ENCODE results near the gene CD247. TPM values are rescaled to one million over a fixed set of nuclear protein-coding genes. Genes with fewer than 3 reads are reported as not detected.

CD247 gene
- total RNA-seq (2021; ENCODE audit: unreplicated experiment) (0.44 TPM), Bru-seq, nascent RNA (percentile 4 among the genes with signal in this experiment), BruChase-seq, experiment 1, labeled RNA remaining after a 2-hour chase (percentile 8 among the genes with signal in this experiment), BruChase-seq, experiment 2, labeled RNA remaining after a 6-hour chase (percentile 7 among the genes with signal in this experiment)
- not detected for polyA plus RNA-seq (2012; ENCODE audit: insufficient read length)
- long read RNA-seq, partial matches to known transcripts, result 0 of 1 reads
- long read RNA-seq, other reads (novel, unspliced or antisense), result 1 of 1 reads

DNA sequence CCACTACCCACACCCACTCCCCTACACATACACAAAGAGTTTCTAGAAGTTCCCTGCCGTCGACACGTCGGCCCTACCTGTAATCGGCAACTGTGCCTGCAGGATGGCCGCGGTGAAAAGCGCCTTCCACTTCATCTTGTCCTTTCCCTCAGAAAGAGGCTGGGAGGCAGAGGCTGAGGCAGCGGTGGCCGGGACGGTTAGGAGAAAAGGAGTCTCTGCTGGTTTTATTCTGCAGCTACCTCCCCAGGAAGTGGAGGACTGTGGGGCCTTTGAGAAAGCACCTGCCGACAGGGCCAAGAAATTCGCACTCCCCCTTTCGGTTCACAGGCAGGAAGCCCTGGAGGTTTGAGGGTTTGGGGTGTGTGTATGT lies at the start of gene CD247:
Gene CD247, minus strand, starts transcription at position 199 of the 370 bp plus-strand sequence. Its CDS starts 64 bp downstream, at position 135.
- H3K4me1 ChIP-seq (ENCODE audit: control insufficient read depth, insufficient read depth, low read length), result no peaks in the 10 kb centered on the region
- no peaks in the 10 kb centered on the region for H3K36me3 ChIP-seq (ENCODE audit: control insufficient read depth, insufficient read depth, low read length)
- in situ Hi-C loops (cut with HindIII; ENCODE audit: low pct_unique_long_range_greater_than_20kb, low sequenced_read_pairs) (no loop called here), intact Hi-C loops (cut with micrococcal nuclease; ENCODE audit: unreplicated experiment) (no loop called here)
- H3K27ac ChIP-seq (ENCODE audit: low read length), result no peak within 1 kb of the TSS
- ATAC-seq, result no peak
- ChIA-PET CTCF (no interaction called here), POLR2A (no interaction called here)
- H3K27me3 ChIP-seq (ENCODE audit: control insufficient read depth, insufficient read depth, low read length), result peaks cover 14% of the 10 kb centered on the region
- BruUV-seq (replicated peaks), result no TSS peak
- TF ChIP-seq, protein P1, sequence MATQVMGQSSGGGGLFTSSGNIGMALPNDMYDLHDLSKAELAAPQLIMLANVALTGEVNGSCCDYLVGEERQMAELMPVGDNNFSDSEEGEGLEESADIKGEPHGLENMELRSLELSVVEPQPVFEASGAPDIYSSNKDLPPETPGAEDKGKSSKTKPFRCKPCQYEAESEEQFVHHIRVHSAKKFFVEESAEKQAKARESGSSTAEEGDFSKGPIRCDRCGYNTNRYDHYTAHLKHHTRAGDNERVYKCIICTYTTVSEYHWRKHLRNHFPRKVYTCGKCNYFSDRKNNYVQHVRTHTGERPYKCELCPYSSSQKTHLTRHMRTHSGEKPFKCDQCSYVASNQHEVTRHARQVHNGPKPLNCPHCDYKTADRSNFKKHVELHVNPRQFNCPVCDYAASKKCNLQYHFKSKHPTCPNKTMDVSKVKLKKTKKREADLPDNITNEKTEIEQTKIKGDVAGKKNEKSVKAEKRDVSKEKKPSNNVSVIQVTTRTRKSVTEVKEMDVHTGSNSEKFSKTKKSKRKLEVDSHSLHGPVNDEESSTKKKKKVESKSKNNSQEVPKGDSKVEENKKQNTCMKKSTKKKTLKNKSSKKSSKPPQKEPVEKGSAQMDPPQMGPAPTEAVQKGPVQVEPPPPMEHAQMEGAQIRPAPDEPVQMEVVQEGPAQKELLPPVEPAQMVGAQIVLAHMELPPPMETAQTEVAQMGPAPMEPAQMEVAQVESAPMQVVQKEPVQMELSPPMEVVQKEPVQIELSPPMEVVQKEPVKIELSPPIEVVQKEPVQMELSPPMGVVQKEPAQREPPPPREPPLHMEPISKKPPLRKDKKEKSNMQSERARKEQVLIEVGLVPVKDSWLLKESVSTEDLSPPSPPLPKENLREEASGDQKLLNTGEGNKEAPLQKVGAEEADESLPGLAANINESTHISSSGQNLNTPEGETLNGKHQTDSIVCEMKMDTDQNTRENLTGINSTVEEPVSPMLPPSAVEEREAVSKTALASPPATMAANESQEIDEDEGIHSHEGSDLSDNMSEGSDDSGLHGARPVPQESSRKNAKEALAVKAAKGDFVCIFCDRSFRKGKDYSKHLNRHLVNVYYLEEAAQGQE (IDR thresholded peaks at IDR 0.05; ENCODE audit: insufficient read depth in 1 of 2, low read depth in 2 of 2, low read length in 1 of 2), result no peak
- TF ChIP-seq CTCF (IDR thresholded peaks at IDR 0.05) (no peak), SIN3A (IDR thresholded peaks at IDR 0.05; ENCODE audit: borderline replicate concordance, insufficient read depth, low read depth, low read length) (no peak), TCF7L2 (IDR thresholded peaks at IDR 0.05; ENCODE audit: low read depth, low read length) (no peak), POLR2AphosphoS5 (IDR thresholded peaks at IDR 0.05; ENCODE audit: low read depth, low read length) (no peak)
- H3K9me3 ChIP-seq (ENCODE audit: control insufficient read depth, insufficient read depth, low read depth, low read length), result peaks cover 3% of the 10 kb centered on the region; the same call in 1 of the 2 replicates
- no peak within 1 kb of the TSS for H3K4me3 ChIP-seq (ENCODE audit: low read depth in 2 of 2, low read length in 2 of 2)
- DNase-seq (ENCODE audit: low read depth, low spot score), result no peak

DNA sequence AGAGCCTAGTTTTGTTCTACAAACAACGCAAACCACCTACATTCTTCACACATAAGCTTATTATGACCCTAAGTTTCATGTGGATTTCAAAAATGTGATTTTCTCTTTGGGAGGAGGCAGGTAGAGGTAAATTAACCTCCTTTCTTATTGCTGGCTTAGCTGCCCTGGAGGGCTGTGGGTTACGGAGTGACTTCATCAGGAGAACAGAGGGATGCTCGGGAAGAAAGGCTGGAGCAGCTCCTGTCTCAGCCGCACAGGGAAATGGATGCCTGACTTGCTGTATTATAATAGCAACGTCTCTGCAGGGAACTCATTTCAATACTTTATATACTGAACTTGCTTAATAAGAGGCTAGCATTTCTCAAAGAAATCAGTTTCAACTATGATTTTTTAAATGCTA lies 49.3 kb upstream of the CD247 start:
- CTCF ChIA-PET, result no interaction called here
- no TSS peak for BruUV-seq (replicated peaks)

DNA sequence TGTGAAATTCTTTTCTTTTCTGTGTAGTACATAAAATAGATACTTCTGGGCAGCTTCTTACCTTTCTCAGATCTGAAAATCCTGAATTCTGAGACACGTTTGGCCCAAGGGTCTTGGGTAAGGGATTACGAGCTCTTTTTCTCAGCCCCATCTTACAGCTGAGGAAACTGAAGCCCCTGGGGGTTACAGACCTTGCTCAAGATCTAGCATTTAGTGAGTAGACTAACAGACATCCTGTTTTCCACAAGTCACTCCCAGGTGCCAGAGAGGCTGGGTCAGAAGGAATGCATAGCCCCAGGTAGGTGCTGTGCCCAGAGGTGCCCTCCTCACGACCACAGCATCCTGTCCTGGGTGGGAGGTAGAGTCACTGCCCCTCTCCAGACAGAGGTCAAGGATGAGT lies 48.4 kb upstream of the CD247 start:
- POLR2A ChIA-PET, result no interaction called here
- Histone ChIP-seq H3K36me3 (ENCODE audit: control insufficient read depth, insufficient read depth, low read length) (no peaks in the 10 kb centered on the region), H3K4me3 (ENCODE audit: low read depth in 2 of 2, low read length in 2 of 2) (no peak overlapping the region), H3K4me1 (ENCODE audit: control insufficient read depth, insufficient read depth, low read length) (no peaks in the 10 kb centered on the region), H3K27ac (ENCODE audit: low read length) (no peak overlapping the region), H3K27me3 (ENCODE audit: control insufficient read depth, insufficient read depth, low read length) (no peaks in the 10 kb centered on the region), H3K9me3 (ENCODE audit: control insufficient read depth, insufficient read depth, low read depth, low read length) (no peaks in the 10 kb centered on the region)
- TF ChIP-seq POLR2AphosphoS5 (IDR thresholded peaks at IDR 0.05; ENCODE audit: low read depth, low read length) (no peak), SIN3A (IDR thresholded peaks at IDR 0.05; ENCODE audit: borderline replicate concordance, insufficient read depth, low read depth, low read length) (no peak), CTCF (IDR thresholded peaks at IDR 0.05) (no peak), TCF7L2 (IDR thresholded peaks at IDR 0.05; ENCODE audit: low read depth, low read length) (no peak)
- TF ChIP-seq, protein P1 (IDR thresholded peaks at IDR 0.05; ENCODE audit: insufficient read depth in 1 of 2, low read depth in 2 of 2, low read length in 1 of 2), result no peak
- ATAC-seq, result no peak
- BruUV-seq (replicated peaks), result no TSS peak
- no peak for DNase-seq (ENCODE audit: low read depth, low spot score)
- CTCF ChIA-PET, result no interaction called here
- intact Hi-C loops (cut with micrococcal nuclease; ENCODE audit: unreplicated experiment), result no loop called here
- in situ Hi-C loops (cut with HindIII; ENCODE audit: low pct_unique_long_range_greater_than_20kb, low sequenced_read_pairs), result no loop called here

More for the DNA sequence above, 49.3 kb upstream of the CD247 start:
- Histone ChIP-seq H3K9me3 (ENCODE audit: control insufficient read depth, insufficient read depth, low read depth, low read length) (no peaks in the 10 kb centered on the region), H3K36me3 (ENCODE audit: control insufficient read depth, insufficient read depth, low read length) (no peaks in the 10 kb centered on the region), H3K4me1 (ENCODE audit: control insufficient read depth, insufficient read depth, low read length) (no peaks in the 10 kb centered on the region), H3K4me3 (ENCODE audit: low read depth in 2 of 2, low read length in 2 of 2) (no peak overlapping the region), H3K27ac (ENCODE audit: low read length) (no peak overlapping the region), H3K27me3 (ENCODE audit: control insufficient read depth, insufficient read depth, low read length) (no peaks in the 10 kb centered on the region)
- no peak for DNase-seq (ENCODE audit: low read depth, low spot score)
- intact Hi-C loops (cut with micrococcal nuclease; ENCODE audit: unreplicated experiment) (no loop called here), in situ Hi-C loops (cut with HindIII; ENCODE audit: low pct_unique_long_range_greater_than_20kb, low sequenced_read_pairs) (no loop called here)
- POLR2A ChIA-PET, result no interaction called here
- no peak for TF ChIP-seq POLR2AphosphoS5 (IDR thresholded peaks at IDR 0.05; ENCODE audit: low read depth, low read length)
- ATAC-seq, result no peak

Data from Panc1 (cell line).